ENCODE data around the gene ANO1. TPM values are rescaled to one million over a fixed set of nuclear protein-coding genes. Genes with fewer than 3 reads are reported as not detected.

ANO1 gene
- polyA plus RNA-seq, 1 donor (not counting 4 experiments of a cell fraction or from before 2014, with no cell fraction given), result 45.2 TPM

DNA sequence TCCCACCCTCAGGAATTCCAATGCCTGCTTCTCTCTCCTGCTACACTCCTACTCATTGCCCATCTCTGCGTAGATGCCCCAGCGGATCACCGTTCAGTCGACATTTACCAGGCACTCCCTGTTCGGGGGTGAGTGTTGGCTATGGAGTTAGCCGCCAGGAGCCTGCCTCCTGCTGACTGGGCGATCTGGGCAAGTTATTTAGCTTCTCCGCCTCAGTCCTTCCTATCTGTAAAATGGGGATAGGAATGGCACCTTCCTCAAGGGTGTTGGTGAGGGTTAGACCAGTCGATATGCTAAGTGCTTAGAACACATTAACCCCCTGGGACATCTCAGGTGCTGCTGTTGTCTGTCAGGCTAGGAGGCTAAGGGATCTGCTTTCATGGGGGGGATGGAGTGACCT, 155.8 kb downstream of the ANO1 start:
- Histone ChIP-seq H3K9ac (ENCODE audit: control insufficient read depth, extremely low read depth, insufficient read depth, low read length) (no peak overlapping the region), H3K4me3 (ENCODE audit: control insufficient read depth in 2 of 3, extremely low read depth in 1 of 3, insufficient read depth in 2 of 3, low read depth in 1 of 3, low read length in 3 of 3) (no peak overlapping the region), H3K9me3 (ENCODE audit: control insufficient read depth, low read depth, low read length) (no peaks in the 10 kb centered on the region), H3K27ac (ENCODE audit: control insufficient read depth, insufficient read depth, low read length) (no peak overlapping the region), H3K4me1 (ENCODE audit: control insufficient read depth, extremely low read depth, insufficient read depth, low read length) (peaks cover 3% of the 10 kb centered on the region), H3K4me2 (ENCODE audit: control insufficient read depth, extremely low read depth, insufficient read depth, low read depth, low read length) (no peak overlapping the region), H2AFZ (ENCODE audit: control insufficient read depth, low read length) (no peak overlapping the region), H3K36me3 (ENCODE audit: control insufficient read depth in 2 of 2, extremely low read depth in 1 of 2, insufficient read depth in 2 of 2, low read length in 2 of 2) (no peaks in the 10 kb centered on the region), H3K27me3 (ENCODE audit: control insufficient read depth, extremely low read depth, insufficient read depth, low read length) (no peaks in the 10 kb centered on the region), H3K9me1 (ENCODE audit: control insufficient read depth, extremely low read depth, insufficient read depth, low read length) (no peaks in the 10 kb centered on the region), H4K20me1 (ENCODE audit: control insufficient read depth, extremely low read depth, insufficient read depth, low read length) (no peaks in the 10 kb centered on the region), H3K79me2 (ENCODE audit: control insufficient read depth, insufficient read depth, low read length) (no peaks in the 10 kb centered on the region)
- FAIRE-seq (no peak), DNase-seq (ENCODE audit: low read depth, low spot score) (no peak)
- TF ChIP-seq, protein P1, sequence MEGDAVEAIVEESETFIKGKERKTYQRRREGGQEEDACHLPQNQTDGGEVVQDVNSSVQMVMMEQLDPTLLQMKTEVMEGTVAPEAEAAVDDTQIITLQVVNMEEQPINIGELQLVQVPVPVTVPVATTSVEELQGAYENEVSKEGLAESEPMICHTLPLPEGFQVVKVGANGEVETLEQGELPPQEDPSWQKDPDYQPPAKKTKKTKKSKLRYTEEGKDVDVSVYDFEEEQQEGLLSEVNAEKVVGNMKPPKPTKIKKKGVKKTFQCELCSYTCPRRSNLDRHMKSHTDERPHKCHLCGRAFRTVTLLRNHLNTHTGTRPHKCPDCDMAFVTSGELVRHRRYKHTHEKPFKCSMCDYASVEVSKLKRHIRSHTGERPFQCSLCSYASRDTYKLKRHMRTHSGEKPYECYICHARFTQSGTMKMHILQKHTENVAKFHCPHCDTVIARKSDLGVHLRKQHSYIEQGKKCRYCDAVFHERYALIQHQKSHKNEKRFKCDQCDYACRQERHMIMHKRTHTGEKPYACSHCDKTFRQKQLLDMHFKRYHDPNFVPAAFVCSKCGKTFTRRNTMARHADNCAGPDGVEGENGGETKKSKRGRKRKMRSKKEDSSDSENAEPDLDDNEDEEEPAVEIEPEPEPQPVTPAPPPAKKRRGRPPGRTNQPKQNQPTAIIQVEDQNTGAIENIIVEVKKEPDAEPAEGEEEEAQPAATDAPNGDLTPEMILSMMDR (optimal IDR thresholded peaks at IDR 0.05 in 1 of 3, IDR thresholded peaks at IDR 0.05 in 1 of 3, conservative IDR thresholded peaks at IDR 0.05 in 1 of 3; ENCODE audit: extremely low read depth in 1 of 3, insufficient read depth in 2 of 3, low read length in 3 of 3), result no peak
- no peak for TF ChIP-seq EZH2 (IDR thresholded peaks at IDR 0.05; ENCODE audit: low read length)
- dilution Hi-C loops (cut with MboI; ENCODE audit: extremely low pct_ligation_motif_present, low sequenced_read_pairs), result loop anchor here (5.0 kb wide), 1 partner anchor 68 kb away; no protein-coding TSS in a partner anchor

Small RNA genes within 50 kb of the gene (small RNA-seq; reads per million reads assigned to genes)
- gene RNU6-1175P (ENCODE audit: insufficient read length in 3 of 3, low read depth in 3 of 3, low replicate concordance in 1 of 3), result 0 reads per million in 3 experiments

Other genes with a start within 250 kb of the ANO1 start
- gene FADD, start 125.0 kb downstream of the ANO1 start, polyA plus RNA-seq, result 31.5 to 45.3 TPM (median 33.7 TPM) in 3 replicates
- gene PPFIA1, start 192.4 kb downstream of the ANO1 start, polyA plus RNA-seq, result 27.6 to 34.7 TPM (median 27.9 TPM) in 3 replicates

Data from keratinocyte (primary cell).